ENCODE data around the gene NCKAP5.

Gene NCKAP5

DNA sequence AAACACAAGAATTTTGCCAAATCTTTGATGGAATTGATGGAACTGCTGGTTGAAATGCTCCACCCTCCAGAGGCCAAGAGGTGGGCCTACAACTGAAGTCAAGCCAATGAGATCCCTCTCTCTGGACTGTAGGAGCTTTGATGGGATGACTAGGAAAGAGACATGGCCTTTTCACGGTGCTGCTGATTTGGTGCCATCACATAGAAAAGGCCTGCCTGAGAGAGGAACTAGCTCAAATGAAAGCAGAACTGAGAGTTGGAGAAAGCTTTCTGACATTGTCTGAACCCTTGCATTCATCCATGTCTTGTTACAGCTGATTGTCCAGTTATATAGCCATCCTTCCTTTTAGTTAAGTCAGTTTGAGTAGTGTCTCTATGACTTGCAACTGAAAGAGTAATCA is 614.5 kb downstream of the NCKAP5 start:
- H3K4me3 Mint-ChIP-seq: no peak overlapping the region
- no peaks in the 10 kb centered on the region for H3K36me3 Mint-ChIP-seq (ENCODE audit: low read depth)
- peaks cover 2% of the 10 kb centered on the region for H3K9me3 Mint-ChIP-seq
- no peak for DNase-seq (ENCODE audit: low spot score)
- no peak overlapping the region for H3K27ac Mint-ChIP-seq
- no peaks in the 10 kb centered on the region for H3K27me3 Mint-ChIP-seq (ENCODE audit: low read depth)
- H3K4me1 Mint-ChIP-seq (ENCODE audit: low read depth): peaks cover 5% of the 10 kb centered on the region

DNA sequence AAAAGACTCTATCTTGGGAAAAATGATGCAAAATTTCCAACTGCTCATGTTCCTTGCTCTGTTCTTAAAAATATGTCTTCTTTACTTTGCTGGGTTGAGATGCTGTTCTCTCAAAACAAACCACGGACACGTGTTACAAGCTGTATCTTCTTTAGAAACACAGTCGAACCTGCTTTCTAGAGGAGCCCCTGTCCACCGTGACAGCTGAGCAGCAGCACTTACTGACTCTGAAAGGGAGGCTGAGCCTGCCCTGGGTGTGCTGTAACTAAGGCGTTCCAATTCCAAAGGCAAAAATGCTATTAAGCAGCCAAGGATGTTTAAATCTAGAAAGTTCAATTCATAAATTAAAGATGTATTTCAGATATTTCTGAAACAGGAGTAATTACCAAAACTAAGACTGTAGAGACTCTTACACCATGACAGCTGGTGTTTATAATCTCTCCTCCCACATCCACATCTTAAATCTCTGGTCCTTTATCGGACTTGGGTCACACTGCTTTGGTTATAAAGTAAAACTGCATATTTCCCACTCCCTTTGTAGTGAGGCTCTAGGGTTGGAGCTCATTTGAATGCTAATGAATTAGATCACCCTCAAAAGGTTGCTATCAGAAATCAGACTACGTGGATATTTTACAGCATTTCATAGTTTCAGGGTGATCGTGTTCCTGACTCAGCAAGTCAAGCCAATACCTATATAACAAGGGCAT is 617.1 kb downstream of the NCKAP5 start:
- Mint-ChIP-seq H3K27ac (no peak overlapping the region), H3K27me3 (ENCODE audit: low read depth) (no peaks in the 10 kb centered on the region), H3K4me3 (no peak overlapping the region), H3K9me3 (peaks cover 4% of the 10 kb centered on the region), H3K4me1 (ENCODE audit: low read depth) (peaks cover 5% of the 10 kb centered on the region), H3K36me3 (ENCODE audit: low read depth) (no peaks in the 10 kb centered on the region)
- no peak for DNase-seq (ENCODE audit: low spot score)

DNA sequence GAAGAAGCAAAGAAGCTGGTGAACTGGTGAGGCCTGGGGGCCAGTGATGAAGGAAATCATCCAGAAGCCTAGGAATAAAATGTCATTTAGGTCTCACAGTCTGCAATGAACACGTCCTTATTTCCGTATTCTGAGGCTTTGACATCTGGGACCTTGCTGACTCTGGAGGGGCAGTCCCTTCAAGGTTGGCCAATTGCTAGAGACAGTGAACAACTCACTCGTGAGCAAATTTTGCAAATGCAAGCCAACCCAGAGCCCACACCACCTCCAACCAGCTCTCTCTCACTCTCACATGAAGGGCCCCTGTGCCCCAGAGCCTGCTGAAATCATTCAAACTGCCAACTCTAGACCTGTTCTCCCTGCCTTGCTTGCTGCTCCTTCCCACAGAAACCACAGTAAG is 619.2 kb downstream of the NCKAP5 start:
- H3K36me3 Mint-ChIP-seq (ENCODE audit: low read depth): no peaks in the 10 kb centered on the region
- peaks cover 4% of the 10 kb centered on the region for H3K9me3 Mint-ChIP-seq
- no peak overlapping the region for H3K4me3 Mint-ChIP-seq
- no peak overlapping the region for H3K27ac Mint-ChIP-seq
- H3K4me1 Mint-ChIP-seq (ENCODE audit: low read depth): peaks cover 5% of the 10 kb centered on the region
- DNase-seq (ENCODE audit: low spot score): no peak
- no peaks in the 10 kb centered on the region for H3K27me3 Mint-ChIP-seq (ENCODE audit: low read depth)

DNA sequence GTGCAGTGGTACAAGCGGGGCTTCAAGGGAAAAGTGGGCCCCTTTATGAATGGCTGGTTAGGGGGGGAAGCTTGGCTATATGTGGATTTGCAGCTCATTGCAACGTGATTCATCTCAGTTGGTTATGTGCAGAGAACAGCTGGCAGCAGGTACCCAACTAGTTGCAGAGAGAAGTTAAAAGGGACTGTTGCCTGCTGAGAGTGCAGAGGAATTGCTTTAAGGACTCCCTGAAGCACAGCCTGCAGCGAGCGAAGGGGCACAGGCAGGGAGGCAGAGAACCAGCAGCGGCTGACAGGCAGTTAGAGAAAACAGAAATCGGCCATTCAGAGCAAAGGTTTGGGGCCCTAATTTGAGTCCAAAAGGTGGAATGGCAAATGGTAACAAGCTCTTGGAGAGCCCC is 620.1 kb downstream of the NCKAP5 start:
- Mint-ChIP-seq H3K4me3 (no peak overlapping the region), H3K27me3 (ENCODE audit: low read depth) (no peaks in the 10 kb centered on the region), H3K27ac (no peak overlapping the region), H3K9me3 (peaks cover 8% of the 10 kb centered on the region), H3K36me3 (ENCODE audit: low read depth) (no peaks in the 10 kb centered on the region), H3K4me1 (ENCODE audit: low read depth) (peaks cover 5% of the 10 kb centered on the region)
- DNase-seq (ENCODE audit: low spot score): no peak

DNA sequence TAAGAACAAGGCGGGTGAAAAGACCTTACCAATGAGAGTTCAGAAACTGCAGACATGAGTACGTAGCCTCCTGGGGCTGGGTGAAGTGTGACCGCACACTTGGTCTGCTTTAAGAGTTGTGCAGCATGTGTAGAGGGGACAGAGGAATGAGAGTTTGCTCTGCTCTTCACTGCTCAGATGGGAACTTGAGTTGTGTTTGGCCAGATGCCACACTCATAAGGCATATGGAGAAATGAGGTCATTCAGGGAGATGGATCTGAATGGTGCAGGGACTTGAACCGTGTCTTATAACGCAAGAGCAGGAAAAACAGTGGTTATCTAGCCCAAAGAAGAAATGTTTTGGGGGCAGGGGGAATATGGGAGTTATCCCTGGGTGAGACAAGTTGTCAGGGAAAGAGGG is 624.4 kb downstream of the NCKAP5 start:
- Mint-ChIP-seq H3K4me3 (no peak overlapping the region), H3K36me3 (ENCODE audit: low read depth) (no peaks in the 10 kb centered on the region), H3K4me1 (ENCODE audit: low read depth) (no peaks in the 10 kb centered on the region), H3K27ac (no peak overlapping the region), H3K9me3 (peaks cover 7% of the 10 kb centered on the region), H3K27me3 (ENCODE audit: low read depth) (no peaks in the 10 kb centered on the region)
- DNase-seq (ENCODE audit: low spot score): no peak

DNA sequence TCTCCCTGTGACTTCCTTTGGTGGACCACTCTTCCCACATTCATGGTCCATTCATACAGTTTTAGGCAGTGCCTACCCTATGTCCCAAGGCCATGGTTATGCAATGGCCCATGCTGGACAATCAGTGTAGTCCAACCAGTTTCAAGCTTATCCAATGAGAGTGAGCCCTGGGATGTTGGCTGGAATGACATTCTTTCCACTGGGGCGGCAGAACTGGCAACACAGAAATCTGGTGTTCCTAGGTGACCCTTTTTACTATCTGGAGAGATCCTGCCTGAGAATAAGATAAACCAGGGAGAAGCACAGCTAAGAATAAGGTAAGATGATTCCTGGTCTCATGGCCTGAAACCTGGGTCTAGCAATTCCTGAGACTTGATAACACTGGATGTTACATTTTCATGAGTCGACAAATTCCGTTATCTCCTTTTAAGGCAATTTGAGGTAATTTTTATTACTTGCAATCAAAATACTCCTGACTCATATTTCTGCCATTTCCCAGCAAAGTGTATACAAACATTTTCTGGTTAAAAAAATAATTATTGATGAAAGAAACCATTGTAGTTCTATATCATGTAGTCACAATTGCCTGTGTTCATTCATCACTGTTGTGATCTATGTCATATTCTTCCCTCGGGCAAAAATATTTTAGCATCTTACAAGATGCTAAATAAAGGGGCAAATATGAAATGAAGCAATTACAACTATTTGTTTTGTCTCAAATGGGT is 626.8 kb downstream of the NCKAP5 start:
- H3K4me3 Mint-ChIP-seq: no peak overlapping the region
- no peaks in the 10 kb centered on the region for H3K36me3 Mint-ChIP-seq (ENCODE audit: low read depth)
- no peaks in the 10 kb centered on the region for H3K27me3 Mint-ChIP-seq (ENCODE audit: low read depth)
- peaks cover 4% of the 10 kb centered on the region for H3K9me3 Mint-ChIP-seq
- no peak for DNase-seq (ENCODE audit: low spot score)
- no peaks in the 10 kb centered on the region for H3K4me1 Mint-ChIP-seq (ENCODE audit: low read depth)
- no peak overlapping the region for H3K27ac Mint-ChIP-seq

DNA sequence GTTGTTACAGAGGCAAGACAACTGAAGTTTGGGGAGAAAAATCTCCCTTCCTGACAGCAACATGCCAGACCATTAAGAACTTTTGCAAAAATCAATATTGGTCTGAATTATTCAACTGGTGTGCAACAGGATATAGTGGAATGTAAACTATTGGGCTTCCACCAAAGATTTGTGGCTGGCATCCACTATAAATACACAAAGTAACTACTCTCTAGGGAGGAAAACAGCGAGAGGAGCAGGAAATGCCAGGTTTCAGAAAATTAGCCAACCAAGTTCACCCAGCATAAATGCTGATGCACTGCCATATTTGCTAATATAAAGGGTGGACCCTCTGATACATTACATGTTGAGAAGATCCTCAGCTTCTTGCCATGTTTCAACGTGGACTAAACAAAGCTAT is 630.6 kb downstream of the NCKAP5 start:
- H3K27ac Mint-ChIP-seq: no peak overlapping the region
- no peaks in the 10 kb centered on the region for H3K9me3 Mint-ChIP-seq
- H3K27me3 Mint-ChIP-seq (ENCODE audit: low read depth): no peaks in the 10 kb centered on the region
- DNase-seq (ENCODE audit: low spot score): no peak
- no peaks in the 10 kb centered on the region for H3K4me1 Mint-ChIP-seq (ENCODE audit: low read depth)
- no peaks in the 10 kb centered on the region for H3K36me3 Mint-ChIP-seq (ENCODE audit: low read depth)
- no peak overlapping the region for H3K4me3 Mint-ChIP-seq

GRCh38 chr2:132936791-132937190 is 631.5 kb downstream of the NCKAP5 start:
- H3K4me1 Mint-ChIP-seq (ENCODE audit: low read depth): no peaks in the 10 kb centered on the region
- H3K4me3 Mint-ChIP-seq: no peak overlapping the region
- no peaks in the 10 kb centered on the region for H3K9me3 Mint-ChIP-seq
- no peak overlapping the region for H3K27ac Mint-ChIP-seq
- no peak for DNase-seq (ENCODE audit: low spot score)
- H3K27me3 Mint-ChIP-seq (ENCODE audit: low read depth): no peaks in the 10 kb centered on the region
- H3K36me3 Mint-ChIP-seq (ENCODE audit: low read depth): no peaks in the 10 kb centered on the region

DNA sequence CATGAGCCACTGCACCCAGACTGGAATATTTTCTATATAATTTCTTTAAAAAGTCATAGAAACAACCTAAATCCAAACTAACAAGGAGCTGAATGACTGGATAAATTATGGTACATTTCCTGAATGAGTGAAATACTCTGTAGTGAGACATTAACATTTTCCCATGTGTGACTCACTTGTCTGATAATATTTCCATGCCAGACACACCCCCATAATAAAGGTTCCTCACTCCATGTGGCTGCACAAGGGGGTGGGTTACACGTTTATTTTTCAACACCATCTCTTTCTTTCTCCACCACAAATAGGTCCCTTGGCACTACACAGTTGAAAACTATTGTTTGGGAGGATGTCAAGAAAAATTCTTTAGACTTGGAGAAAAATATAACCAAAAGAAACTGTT is 632.0 kb downstream of the NCKAP5 start:
- Mint-ChIP-seq H3K36me3 (ENCODE audit: low read depth) (no peaks in the 10 kb centered on the region), H3K27me3 (ENCODE audit: low read depth) (no peaks in the 10 kb centered on the region), H3K4me3 (no peak overlapping the region), H3K9me3 (no peaks in the 10 kb centered on the region), H3K4me1 (ENCODE audit: low read depth) (no peaks in the 10 kb centered on the region), H3K27ac (no peak overlapping the region)
- DNase-seq (ENCODE audit: low spot score): no peak

DNA sequence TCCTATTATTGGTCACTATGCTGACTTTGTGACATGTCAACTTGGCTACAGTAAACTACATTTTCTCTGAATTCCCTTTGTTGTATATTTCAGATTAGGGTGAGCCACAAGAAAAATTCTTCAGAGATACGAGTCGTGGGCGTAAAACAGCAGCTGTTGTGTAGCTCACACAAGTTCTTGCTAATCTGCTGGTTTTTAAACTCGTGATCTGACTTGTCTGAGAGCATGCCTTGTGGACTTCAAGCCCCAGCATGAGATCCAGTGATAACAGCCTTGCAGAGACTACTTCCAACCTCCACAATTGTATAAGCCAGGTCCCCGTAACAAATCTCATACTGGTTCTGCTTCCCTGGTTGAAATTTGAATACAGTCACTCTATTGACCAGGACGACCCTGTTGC is 638.5 kb downstream of the NCKAP5 start:
- H3K4me1 Mint-ChIP-seq (ENCODE audit: low read depth): no peaks in the 10 kb centered on the region
- no peak for DNase-seq (ENCODE audit: low spot score)

DNA sequence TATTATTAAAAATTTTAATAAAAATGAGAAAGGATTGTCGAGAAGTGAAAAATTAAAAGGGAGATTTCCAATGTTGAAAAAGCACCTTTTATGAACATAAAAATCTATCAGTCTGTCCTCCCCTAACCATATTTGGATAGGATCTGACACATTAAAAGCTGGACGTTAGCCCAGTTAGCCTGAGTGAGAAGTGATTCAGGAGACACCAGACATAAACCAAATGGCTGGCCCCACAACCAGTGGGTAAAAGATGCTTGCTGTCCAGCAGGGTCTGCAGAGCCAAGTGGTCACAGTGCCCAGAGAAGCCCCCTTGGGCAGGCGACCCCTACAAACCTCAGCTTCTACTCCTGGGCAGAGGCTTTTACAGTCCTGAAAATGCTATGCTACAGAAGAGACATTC is 644.5 kb downstream of the NCKAP5 start:
- H3K4me1 Mint-ChIP-seq (ENCODE audit: low read depth): no peaks in the 10 kb centered on the region
- no peaks in the 10 kb centered on the region for H3K27me3 Mint-ChIP-seq (ENCODE audit: low read depth)
- H3K36me3 Mint-ChIP-seq (ENCODE audit: low read depth): no peaks in the 10 kb centered on the region
- H3K4me3 Mint-ChIP-seq: no peak overlapping the region
- DNase-seq (ENCODE audit: low spot score): no peak
- no peak overlapping the region for H3K27ac Mint-ChIP-seq
- no peaks in the 10 kb centered on the region for H3K9me3 Mint-ChIP-seq

More for the DNA sequence above, 638.5 kb downstream of the NCKAP5 start:
- H3K4me3 Mint-ChIP-seq: no peak overlapping the region
- H3K27ac Mint-ChIP-seq: no peak overlapping the region
- H3K27me3 Mint-ChIP-seq (ENCODE audit: low read depth): no peaks in the 10 kb centered on the region
- H3K9me3 Mint-ChIP-seq: no peaks in the 10 kb centered on the region
- H3K36me3 Mint-ChIP-seq (ENCODE audit: low read depth): no peaks in the 10 kb centered on the region

DNA sequence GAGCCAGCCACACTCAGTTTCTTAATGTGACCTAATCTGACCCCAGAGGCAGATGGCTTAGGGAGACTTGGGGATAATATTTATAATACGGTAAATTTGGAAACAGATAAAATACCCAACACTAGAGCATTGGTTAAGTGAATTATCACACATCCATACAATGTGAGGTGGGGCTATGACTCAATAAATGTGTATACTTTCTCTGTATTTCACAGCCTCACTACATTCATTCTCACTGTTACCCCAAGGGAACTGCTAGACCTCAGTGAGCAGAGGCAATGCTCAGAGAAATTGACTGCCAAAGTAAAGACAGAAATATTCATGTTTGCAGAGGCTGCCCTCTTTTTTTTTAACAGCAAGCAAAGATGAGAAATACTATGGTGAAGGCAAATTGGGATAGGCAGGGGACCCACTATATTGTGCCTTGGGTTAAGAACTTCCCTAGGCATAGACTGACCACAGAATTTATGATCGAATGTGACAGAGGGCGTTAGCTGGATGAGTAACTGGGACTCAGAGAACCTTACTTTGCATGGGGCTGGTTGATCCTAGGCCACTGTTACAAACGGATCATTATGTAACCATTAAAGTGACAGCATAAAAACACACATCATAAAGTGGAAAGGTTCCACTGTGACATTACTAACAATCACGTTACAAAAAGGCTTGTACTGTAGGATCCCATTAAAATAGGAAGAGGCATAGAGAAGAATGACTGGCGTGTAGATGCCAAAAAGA is 652.3 kb downstream of the NCKAP5 start:
- H3K4me3 Mint-ChIP-seq: no peak overlapping the region
- H3K27ac Mint-ChIP-seq: no peak overlapping the region
- H3K27me3 Mint-ChIP-seq (ENCODE audit: low read depth): no peaks in the 10 kb centered on the region

DNA sequence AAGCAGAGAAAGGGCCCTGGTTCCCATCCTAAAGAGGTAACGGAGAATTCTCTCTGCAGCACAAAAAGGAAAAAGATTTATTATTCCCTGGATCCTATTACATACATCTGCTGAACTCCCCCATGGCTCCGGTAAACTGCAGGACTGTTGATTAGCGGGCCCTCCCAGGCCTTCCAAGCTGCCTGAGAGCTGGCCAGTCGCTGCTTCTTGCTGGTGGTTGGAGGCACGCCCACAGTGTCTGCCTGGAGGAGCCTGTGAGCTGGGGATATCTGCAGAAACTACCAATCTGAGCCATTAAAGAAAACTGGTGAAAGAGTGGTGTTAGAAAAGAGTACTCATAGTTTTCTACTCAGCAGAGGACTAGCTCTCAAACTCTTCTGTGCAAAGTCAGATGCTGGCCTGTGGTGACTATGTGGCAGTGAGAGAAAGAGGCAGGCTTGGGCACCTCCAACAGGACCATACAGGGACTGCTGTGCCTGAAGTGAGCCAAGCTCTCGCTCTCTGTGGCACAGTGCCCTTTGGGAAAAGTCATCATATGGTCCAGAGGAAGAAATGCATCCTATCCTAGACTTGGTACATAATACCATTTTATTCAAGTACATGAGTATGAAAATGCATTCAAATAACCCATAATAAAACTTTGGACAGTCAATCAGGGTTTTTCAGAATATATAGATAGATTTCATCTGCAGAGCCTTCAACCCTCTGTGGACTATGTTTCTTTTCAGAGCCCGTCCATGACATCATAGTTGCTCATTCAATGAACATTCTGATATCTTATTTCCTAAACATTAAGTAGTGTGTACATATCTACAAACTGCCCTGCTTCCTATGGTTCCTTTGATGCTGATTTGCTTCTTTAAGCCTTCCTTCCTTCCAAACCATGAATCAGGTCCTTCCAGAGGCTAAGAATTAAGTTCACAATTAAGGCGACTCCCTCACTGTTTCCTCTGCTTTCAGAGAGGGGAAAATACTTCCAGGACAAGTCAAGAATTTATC is 656.2 kb downstream of the NCKAP5 start:
- no peaks in the 10 kb centered on the region for H3K27me3 Mint-ChIP-seq (ENCODE audit: low read depth)
- no peak overlapping the region for H3K4me3 Mint-ChIP-seq
- no peak for DNase-seq (ENCODE audit: low spot score)
- H3K9me3 Mint-ChIP-seq: no peaks in the 10 kb centered on the region
- no peaks in the 10 kb centered on the region for H3K36me3 Mint-ChIP-seq (ENCODE audit: low read depth)
- H3K27ac Mint-ChIP-seq: no peak overlapping the region
- no peaks in the 10 kb centered on the region for H3K4me1 Mint-ChIP-seq (ENCODE audit: low read depth)

More for the DNA sequence above, 652.3 kb downstream of the NCKAP5 start:
- H3K4me1 Mint-ChIP-seq (ENCODE audit: low read depth): no peaks in the 10 kb centered on the region
- H3K36me3 Mint-ChIP-seq (ENCODE audit: low read depth): no peaks in the 10 kb centered on the region
- no peaks in the 10 kb centered on the region for H3K9me3 Mint-ChIP-seq
- no peak for DNase-seq (ENCODE audit: low spot score)
